Cardiac fibroblast (primary cell): Measurements from ENCODE around the gene ABI2.
"Not testable (repeated sequence)": the region's sequence is repeated elsewhere in the genome, so short reads cannot be mapped to it uniquely, and the experiment has no call there.

Source experiments
- DNase-seq, 2 donors: peaks; one replicate each; pipeline versions ENCODE4 v3.0.0 to v3.0.0-alpha.2; 2010; ENCODE audit warnings: low read depth in 2 of 2
- H3K4me3 ChIP-seq, 2 donors: replicated peaks in 1 of 2; 1 replicate in 1 of 2; 2 replicates in 1 of 2; pipeline ENCODE4 v1.5.1; 2011; ENCODE audit warnings: low read depth in 2 of 2, low read length in 2 of 2, mild to moderate bottlenecking in 2 of 2, moderate library complexity in 1 of 2
- CTCF ChIP-seq: IDR thresholded peaks from one replicate; pipeline ENCODE4 v1.5.1; 2011; ENCODE audit warnings: low read depth, mild to moderate bottlenecking, low read length, inconsistent platforms

Gene ABI2

GRCh38 chr2:203418271-203418670 is 90.1 kb downstream of the ABI2 start:
- TF ChIP-seq CTCF = no peak
- H3K4me3 ChIP-seq = no peak overlapping the region
- DNase-seq = no peak

GRCh38 chr2:203427061-203427460 is 98.9 kb downstream of the ABI2 start:
- no peak for TF ChIP-seq CTCF
- peak; percentile 51 to 87 for DNase-seq

GRCh38 chr2:203429643-203430042 is 101.4 kb downstream of the ABI2 start:
- not testable (repeated sequence) for DNase-seq, H3K4me3 ChIP-seq

More at GRCh38 chr2:203427061-203427460, 98.9 kb downstream of the ABI2 start:
- H3K4me3 ChIP-seq = no peak overlapping the region

- TF ChIP-seq CTCF = no peak
- DNase-seq = peak; percentile 22 to 35
- no peak overlapping the region for H3K4me3 ChIP-seq
Measured at GRCh38 chr2:203431391-203432185, 103.4 kb downstream of the ABI2 start.

GRCh38 chr2:203432811-203433210 is 104.6 kb downstream of the ABI2 start:
- no peak overlapping the region for H3K4me3 ChIP-seq
- no peak for DNase-seq
- TF ChIP-seq CTCF = no peak

- no peak for TF ChIP-seq CTCF
- no peak for DNase-seq
- H3K4me3 ChIP-seq = no peak overlapping the region
Measured at GRCh38 chr2:203436496-203436895, 108.3 kb downstream of the ABI2 start.

GRCh38 chr2:203437511-203437910 is 109.3 kb downstream of the ABI2 start:
- no peak overlapping the region for H3K4me3 ChIP-seq
- DNase-seq = no peak
- no peak for TF ChIP-seq CTCF
